K562 (cell line): ENCODE measurements around the gene BDKRB2. TPM values are rescaled to one million over a fixed set of nuclear protein-coding genes. Genes with fewer than 3 reads are reported as not detected.

ENCODE experiments used
- ATAC-seq: fragments of 200-7000 bp; cut with Tn5 transposase; 3 replicates; pipeline ENCODE4 v1.9.1; 2020; ENCODE audit warnings: moderate library complexity
- BruUV-seq: library from RNA; stranded (reverse); fragments of 400-500 nt; replicated peaks from 2 replicates; lab custom pipeline; 2021; lab: Mats Ljungman, UMichigan
- CTCF ChIA-PET: fragments of 300-600 bp; formaldehyde crosslinking; extraction: SDS; loops from one replicate; lab custom pipeline; 2021; ENCODE audit warnings: low intra/inter-chr PET ratio; lab: Yijun Ruan, JAX
- POLR2A ChIA-PET: fragments of 300-600, 350-650 bp; sonication (Branson Sonifier 250); formaldehyde crosslinking; extraction: SDS; loops from one replicate; lab custom pipeline; 2021; ENCODE audit warnings: antibody characterized with exemption, inconsistent platforms; lab: Yijun Ruan, JAX
- DNase-seq, 4 experiments: peaks; one replicate each; pipeline versions ENCODE4 v3.0.0 to v3.0.0-alpha.2; 2011 to 2018; ENCODE audit warnings: low spot score in 3 of 4, mixed read lengths in 3 of 4; ENCODE audit errors: extremely low read depth in 1 of 4
- FAIRE-seq: peaks from 2 replicates; lab custom pipeline; 2011; peaks lifted over from hg19 to GRCh38; lab: Jason Lieb, UNC
- H2AFZ ChIP-seq: 2 replicates; pipeline ENCODE4 v1.6.0; 2011; ENCODE audit warnings: low read depth, low read length, control low read depth, inconsistent platforms
- H3K27ac ChIP-seq: fragments of 200-600 bp; 3 replicates; pipeline ENCODE4 v1.8.0; 2011; ENCODE audit warnings: low read depth, mild to moderate bottlenecking, control low read depth, inconsistent platforms, low read length, moderate library complexity, mixed read lengths; ENCODE audit errors: extremely low read depth
- H3K27me3 ChIP-seq, 2 experiments: fragments of 300-600 bp in 1 of 2; 2 replicates in 1 of 2; 3 replicates in 1 of 2; pipeline versions ENCODE4 v1.6.0 to v1.8.0; 2011; ENCODE audit warnings: inconsistent platforms in 2 of 2, low read length in 2 of 2, mild to moderate bottlenecking in 1 of 2, mixed read lengths in 1 of 2, moderate library complexity in 1 of 2; ENCODE audit not compliant: control insufficient read depth in 2 of 2, insufficient read depth in 2 of 2
- H3K36me3 ChIP-seq: fragments of 300-600 bp; 3 replicates; pipeline ENCODE4 v1.8.0; 2011; ENCODE audit warnings: mild to moderate bottlenecking, low read length, inconsistent platforms; ENCODE audit not compliant: control insufficient read depth, insufficient read depth
- H3K4me1 ChIP-seq, 2 experiments: fragments of 200-600 bp in 1 of 2; replicated peaks in 1 of 2; 2 replicates in 1 of 2; 3 replicates in 1 of 2; pipeline versions ENCODE4 v1.5.1 to v1.8.0; 2011; ENCODE audit warnings: inconsistent platforms in 2 of 2, low read length in 2 of 2, mild to moderate bottlenecking in 1 of 2, mixed read lengths in 1 of 2, moderate library complexity in 1 of 2; ENCODE audit not compliant: control insufficient read depth in 2 of 2, insufficient read depth in 2 of 2
- H3K4me2 ChIP-seq: 2 replicates; pipeline ENCODE4 v1.6.1; 2011; ENCODE audit warnings: low read length, control low read depth, inconsistent platforms, mixed read lengths; ENCODE audit not compliant: insufficient read depth
- H3K4me3 ChIP-seq: fragments of 200-600 bp; sonication (generic), shearing (Covaris generic); 2 replicates; pipeline ENCODE4 v1.5.1; 2016; ENCODE audit warnings: control low read depth, inconsistent platforms
- H3K79me2 ChIP-seq: fragments of 200-600 bp; 3 replicates; pipeline ENCODE4 v1.8.0; 2011; ENCODE audit warnings: low read length, inconsistent platforms; ENCODE audit not compliant: control insufficient read depth, insufficient read depth
- H3K9ac ChIP-seq, 2 experiments: 2 replicates each; pipeline versions ENCODE4 v1.6.0 to v1.6.1; 2011; ENCODE audit warnings: low read depth in 2 of 2, low read length in 2 of 2, control low read depth in 1 of 2, inconsistent platforms in 1 of 2, mild to moderate bottlenecking in 1 of 2, mixed read lengths in 1 of 2; ENCODE audit not compliant: insufficient read depth in 1 of 2
- H3K9me1 ChIP-seq: one replicate; pipeline ENCODE4 v1.6.0; 2011; ENCODE audit warnings: inconsistent platforms, mild to moderate bottlenecking, low read length, moderate library complexity; ENCODE audit not compliant: control insufficient read depth, insufficient read depth
- H3K9me3 ChIP-seq: replicated peaks from 2 replicates; pipeline ENCODE4 v1.5.1; 2011; ENCODE audit warnings: low read depth, low read length, inconsistent platforms; ENCODE audit not compliant: control insufficient read depth, insufficient read depth
- H4K20me1 ChIP-seq: replicated peaks from 2 replicates; pipeline ENCODE4 v1.6.1; 2011; ENCODE audit warnings: low read length, inconsistent platforms, mixed read lengths; ENCODE audit not compliant: control insufficient read depth, insufficient read depth
- CBFA2T3 ChIP-seq: fragments of 450-650 bp; IDR thresholded peaks from 2 replicates; pipeline ENCODE4 v1.6.1; 2017
- EHMT2 ChIP-seq: fragments of 450-650 bp; IDR thresholded peaks from 2 replicates; pipeline ENCODE4 v1.6.1; 2018; ENCODE audit warnings: antibody characterized with exemption
- ELF4 ChIP-seq: fragments of 450-650 bp; formaldehyde crosslinking; IDR thresholded peaks from 2 replicates; pipeline ENCODE4 v1.4.0; 2022; ENCODE audit warnings: missing genetic modification characterization
- HNRNPK ChIP-seq: fragments of 200-400 bp; formaldehyde crosslinking; IDR thresholded peaks from one replicate; pipeline ENCODE4 v1.6.1; 2018; ENCODE audit warnings: mild to moderate bottlenecking, low read depth, low read length; ENCODE audit not compliant: poor library complexity, severe bottlenecking
- NCOA4 ChIP-seq: fragments of 450-650 bp; IDR thresholded peaks from 2 replicates; pipeline ENCODE4 v1.6.1; 2018; ENCODE audit warnings: mild to moderate bottlenecking; ENCODE audit not compliant: partially characterized antibody
- PHB2 ChIP-seq: fragments of 450-650 bp; IDR thresholded peaks from 2 replicates; pipeline ENCODE4 v1.6.1; 2017; ENCODE audit warnings: low read depth
- POLR2B ChIP-seq: fragments of 450-650 bp; IDR thresholded peaks from 2 replicates; pipeline ENCODE4 v1.6.1; 2018; ENCODE audit warnings: low read depth; ENCODE audit not compliant: partially characterized antibody
- SMARCB1 ChIP-seq: IDR thresholded peaks from 2 replicates; pipeline ENCODE4 v1.6.1; 2011; ENCODE audit warnings: improper control_type of control experiment, low read depth; ENCODE audit not compliant: insufficient read length
- ZBTB8A ChIP-seq: fragments of 450-650 bp; IDR thresholded peaks from 2 replicates; pipeline ENCODE4 v1.6.1; 2018; ENCODE audit warnings: mild to moderate bottlenecking, moderate library complexity; ENCODE audit not compliant: partially characterized antibody
- ZFPM2 ChIP-seq: fragments of 250-450 bp; sonication (Bioruptor Pico); IDR thresholded peaks from 2 replicates; pipeline ENCODE4 v1.5.1; 2022; ENCODE audit warnings: mild to moderate bottlenecking
- ZNF431 ChIP-seq: sonication (generic); formaldehyde crosslinking; IDR thresholded peaks from 2 replicates; pipeline ENCODE4 v1.8.0; 2022; ENCODE audit warnings: mild to moderate bottlenecking, missing genetic modification reagents
- ZNF766 ChIP-seq: fragments of 200-800 bp; sonication (Bioruptor generic); conservative IDR thresholded peaks from 2 replicates; pipeline ENCODE4 v1.6.1; 2016; ENCODE audit warnings: missing genetic modification characterization, missing compliant biosample characterization
- WGBS: fragments of 100-300 bp; shearing (Covaris generic); methylation state at CpG from one replicate; pipeline ENCODE4 v1.1.6; 2016; ENCODE audit warnings: low coverage, mixed read lengths; ENCODE audit not compliant: insufficient coverage; ENCODE audit errors: missing lambda C conversion rate; 5-methylcytosine and 5-hydroxymethylcytosine counted together
- in situ Hi-C: fragments of 300-500 bp; cut with MboI; formaldehyde crosslinking; loops from 4 replicates; pipeline ENCODE4 v1.15.0; 2018; ENCODE audit warnings: inconsistent platforms, mixed read lengths
- intact Hi-C: fragments of 100-400 bp; cut with micrococcal nuclease; formaldehyde crosslinking; loops from 2 replicates; pipeline ENCODE4 v1.14.2; 2022
- polyA plus RNA-seq, 8 experiments: library from polyadenylated mRNA; depleted of rRNA in 4 of 8; stranded (reverse) in 5 of 8; unstranded in 3 of 8; fragments of >200 nt; fragmentation: Nextera tagmentation in 2 of 8; fragmentation: Illumina TruSeq in 1 of 8; extraction: Ambion mirVana in 2 of 8; extraction: Trizol in 1 of 8; gene quantifications; 2 replicates each; pipeline versions ENCODE4 v1.2.1 to v1.2.3, GENCODE V29; 2011 to 2014; ENCODE audit warnings: inconsistent platforms in 1 of 8, missing spikeins in 1 of 8
- total RNA-seq, 7 experiments: library from RNA; depleted of rRNA in 6 of 7; stranded (reverse); fragments of >200 nt in 6 of 7; fragmentation: Illumina TruSeq in 2 of 7; extraction: Trizol in 2 of 7; gene quantifications; 2 replicates each; pipeline versions ENCODE4 v1.2.1 to v1.2.3, GENCODE V29; 2011 to 2021; ENCODE audit warnings: low replicate concordance in 1 of 7
- TF ChIP-seq, protein P1 (sequence below), 2 experiments: fragments of 450-650 bp in 1 of 2; sonication (generic) in 1 of 2; formaldehyde crosslinking; conservative IDR thresholded peaks; 2 replicates each; pipeline versions ENCODE4 v1.4.0 to v1.8.1; 2020 to 2022; ENCODE audit warnings: mild to moderate bottlenecking in 1 of 2, missing genetic modification reagents in 1 of 2
- TF ChIP-seq, protein P2 (sequence below): sonication (generic); IDR thresholded peaks from 2 replicates; pipeline ENCODE4 v1.6.1; 2016
- TF ChIP-seq, protein P3 (sequence below): sonication (generic); formaldehyde crosslinking; IDR thresholded peaks from 2 replicates; pipeline ENCODE4 v1.8.0; 2022; ENCODE audit warnings: mild to moderate bottlenecking, missing genetic modification reagents, borderline replicate concordance

BDKRB2 gene
- total and polyA plus RNA-seq, 9 of the 15 experiments (the other 6 are each of a cell fraction or from before 2014, with no cell fraction given), result 0.02 TPM; not detected in 8

DNA sequence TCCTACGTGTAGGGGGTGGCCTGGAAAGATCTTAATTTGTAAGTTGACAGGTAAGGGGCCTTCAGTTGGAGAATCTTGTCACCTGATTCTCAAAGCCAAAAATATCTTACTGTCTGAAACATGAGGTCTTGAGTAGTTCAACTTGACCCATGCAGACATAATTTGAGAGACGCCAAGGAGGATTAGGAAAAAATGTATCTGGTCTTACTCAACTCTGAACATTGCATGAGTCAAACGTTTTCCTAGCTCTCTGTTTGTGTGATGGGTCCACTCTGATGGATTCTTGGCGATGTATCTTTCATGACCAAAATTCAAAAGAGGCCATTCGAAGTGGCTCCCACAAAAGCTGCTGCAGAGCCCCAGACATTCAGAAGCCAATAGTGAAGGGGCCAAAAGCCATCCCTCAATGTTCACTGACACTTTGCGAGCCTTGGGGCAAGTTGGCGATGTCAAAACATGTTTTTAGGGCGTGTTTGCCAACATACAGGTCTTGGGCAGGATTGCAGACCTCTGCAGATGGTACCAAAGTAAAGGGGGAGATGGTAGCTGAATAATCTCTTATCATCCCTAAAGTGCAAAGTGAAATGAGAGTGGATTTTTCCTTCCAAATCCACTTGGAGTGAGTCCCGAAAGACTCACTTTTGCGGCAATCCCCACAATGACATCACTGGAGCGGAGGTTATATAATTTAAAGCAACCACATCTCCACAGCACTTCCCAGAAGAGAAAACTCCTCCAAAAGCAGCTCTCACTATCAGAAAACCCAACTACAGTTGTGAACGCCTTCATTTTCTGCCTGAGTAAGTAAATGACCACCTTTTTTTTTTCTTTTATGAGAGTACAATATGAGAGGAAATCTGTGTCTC lies 51.1 kb downstream of the BDKRB2 start, which contains the start of gene BDKRB1:
Gene BDKRB1, plus strand, starts transcription at position 710 of the 866 bp plus-strand sequence. CDS start 7,473 bp downstream, outside the sequence.
- Histone ChIP-seq H3K9ac (no peak within 1 kb of the TSS), H2AFZ (no peak within 1 kb of the TSS), H3K4me2 (no peak within 1 kb of the TSS), H3K27me3 (peaks cover 9 to 13% of the 10 kb centered on the region in 2 experiments; a peak in 3 of 5 replicates), H4K20me1 (no peaks in the 10 kb centered on the region), H3K4me3 (no peak within 1 kb of the TSS), H3K36me3 (no peaks in the 10 kb centered on the region), H3K79me2 (no peaks in the 10 kb centered on the region), H3K4me1 (peaks cover 0 to 7% of the 10 kb centered on the region in 2 experiments; a peak in 2 of 5 replicates), H3K27ac (no peak within 1 kb of the TSS), H3K9me3 (no peaks in the 10 kb centered on the region), H3K9me1 (no peaks in the 10 kb centered on the region)
- ChIA-PET POLR2A (interaction anchor here (0.6 to 0.8 kb wide), 2 partner anchors 8 to 45 kb away, joined by 3 read pairs; no protein-coding TSS in a partner anchor), CTCF (no interaction called here)
- FAIRE-seq, result no peak
- BruUV-seq, result no TSS peak
- under 1% methylated on average over 11 of the region's 12 CpGs for WGBS
- intact Hi-C loops (no loop called here), in situ Hi-C loops (loop anchor here (25.0 kb wide), 1 partner anchor 693 kb away; no protein-coding TSS in a partner anchor)
- no peak for DNase-seq
- ATAC-seq, result no peak
- no peak for TF ChIP-seq ELF4
- TF ChIP-seq CBFA2T3, result no peak
- TF ChIP-seq SMARCB1, result no peak
- no peak for TF ChIP-seq PHB2
- no peak for TF ChIP-seq HNRNPK
- TF ChIP-seq ZNF766 (CRISPR knock-in tag), result no peak
- no peak for TF ChIP-seq EHMT2
- no peak for TF ChIP-seq ZNF431 (CRISPR knock-in tag)
- no peak for TF ChIP-seq ZFPM2
- no peak for TF ChIP-seq NCOA4
- TF ChIP-seq, protein P1, sequence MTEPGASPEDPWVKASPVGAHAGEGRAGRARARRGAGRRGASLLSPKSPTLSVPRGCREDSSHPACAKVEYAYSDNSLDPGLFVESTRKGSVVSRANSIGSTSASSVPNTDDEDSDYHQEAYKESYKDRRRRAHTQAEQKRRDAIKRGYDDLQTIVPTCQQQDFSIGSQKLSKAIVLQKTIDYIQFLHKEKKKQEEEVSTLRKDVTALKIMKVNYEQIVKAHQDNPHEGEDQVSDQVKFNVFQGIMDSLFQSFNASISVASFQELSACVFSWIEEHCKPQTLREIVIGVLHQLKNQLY (CRISPR knock-in tag; conservative IDR thresholded peaks at IDR 0.05), result no peak
- TF ChIP-seq ZBTB8A, result no peak
- TF ChIP-seq, protein P2, sequence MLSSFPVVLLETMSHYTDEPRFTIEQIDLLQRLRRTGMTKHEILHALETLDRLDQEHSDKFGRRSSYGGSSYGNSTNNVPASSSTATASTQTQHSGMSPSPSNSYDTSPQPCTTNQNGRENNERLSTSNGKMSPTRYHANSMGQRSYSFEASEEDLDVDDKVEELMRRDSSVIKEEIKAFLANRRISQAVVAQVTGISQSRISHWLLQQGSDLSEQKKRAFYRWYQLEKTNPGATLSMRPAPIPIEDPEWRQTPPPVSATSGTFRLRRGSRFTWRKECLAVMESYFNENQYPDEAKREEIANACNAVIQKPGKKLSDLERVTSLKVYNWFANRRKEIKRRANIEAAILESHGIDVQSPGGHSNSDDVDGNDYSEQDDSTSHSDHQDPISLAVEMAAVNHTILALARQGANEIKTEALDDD, result no peak
- TF ChIP-seq, protein P3, sequence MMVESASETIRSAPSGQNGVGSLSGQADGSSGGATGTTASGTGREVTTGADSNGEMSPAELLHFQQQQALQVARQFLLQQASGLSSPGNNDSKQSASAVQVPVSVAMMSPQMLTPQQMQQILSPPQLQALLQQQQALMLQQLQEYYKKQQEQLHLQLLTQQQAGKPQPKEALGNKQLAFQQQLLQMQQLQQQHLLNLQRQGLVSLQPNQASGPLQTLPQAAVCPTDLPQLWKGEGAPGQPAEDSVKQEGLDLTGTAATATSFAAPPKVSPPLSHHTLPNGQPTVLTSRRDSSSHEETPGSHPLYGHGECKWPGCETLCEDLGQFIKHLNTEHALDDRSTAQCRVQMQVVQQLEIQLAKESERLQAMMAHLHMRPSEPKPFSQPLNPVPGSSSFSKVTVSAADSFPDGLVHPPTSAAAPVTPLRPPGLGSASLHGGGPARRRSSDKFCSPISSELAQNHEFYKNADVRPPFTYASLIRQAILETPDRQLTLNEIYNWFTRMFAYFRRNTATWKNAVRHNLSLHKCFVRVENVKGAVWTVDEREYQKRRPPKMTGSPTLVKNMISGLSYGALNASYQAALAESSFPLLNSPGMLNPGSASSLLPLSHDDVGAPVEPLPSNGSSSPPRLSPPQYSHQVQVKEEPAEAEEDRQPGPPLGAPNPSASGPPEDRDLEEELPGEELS (CRISPR knock-in tag), result no peak
- TF ChIP-seq POLR2B, result no peak
